Large intestine (tissue), 3 donors: ENCODE data around the gene POMP. TPM values are rescaled to one million over a fixed set of nuclear protein-coding genes. Genes with fewer than 3 reads are reported as not detected.

Source experiments
- DNase-seq, 2 donors: peaks; one replicate each; pipeline versions ENCODE4 v3.0.0 to v3.0.0-alpha.2; 2013
- H3K27ac ChIP-seq: one replicate; pipeline ENCODE4 v1.5.1; 2013; ENCODE audit warnings: low read length
- H3K27me3 ChIP-seq: 2 replicates; pipeline ENCODE4 v1.6.1; 2013; ENCODE audit warnings: low read length; ENCODE audit not compliant: control insufficient read depth, insufficient read depth
- H3K36me3 ChIP-seq: 2 replicates; pipeline ENCODE4 v1.6.1; 2013; ENCODE audit warnings: low read length; ENCODE audit not compliant: control insufficient read depth, insufficient read depth
- H3K4me1 ChIP-seq: one replicate; pipeline ENCODE4 v1.6.1; 2013; ENCODE audit warnings: low read length; ENCODE audit not compliant: control insufficient read depth, insufficient read depth
- H3K4me3 ChIP-seq: one replicate; pipeline ENCODE4 v1.5.1; 2013; ENCODE audit warnings: low read length
- H3K9me3 ChIP-seq: one replicate; pipeline ENCODE4 v1.6.1; 2013; ENCODE audit warnings: mild to moderate bottlenecking, low read depth, low read length, moderate library complexity; ENCODE audit not compliant: control insufficient read depth
- WGBS: methylation state at CpG from one replicate; pipeline ENCODE4 v1.1.5; 2013; ENCODE audit warnings: low lambda C conversion rate; ENCODE audit not compliant: insufficient coverage; 5-methylcytosine and 5-hydroxymethylcytosine counted together
- polyA plus RNA-seq: library from polyadenylated mRNA; unstranded; fragments of 120-200 nt; gene quantifications from one replicate; pipeline ENCODE4 v1.2.1, GENCODE V29; 2013

POMP gene
- polyA plus RNA-seq, 1 donor, result 86.7 TPM

GRCh38 chr13:28620011-28620830, 38.7 kb upstream of the POMP start:
- Histone ChIP-seq H3K27ac (no peak overlapping the region), H3K36me3 (no peaks in the 10 kb centered on the region), H3K4me3 (no peak overlapping the region), H3K9me3 (no peaks in the 10 kb centered on the region), H3K27me3 (no peaks in the 10 kb centered on the region), H3K4me1 (no peaks in the 10 kb centered on the region)
- no peak for DNase-seq
- WGBS, result 100% methylated on average over 1 of the region's 8 CpGs

- Histone ChIP-seq H3K27me3 (no peaks in the 10 kb centered on the region), H3K4me3 (no peak overlapping the region), H3K36me3 (no peaks in the 10 kb centered on the region), H3K4me1 (no peaks in the 10 kb centered on the region), H3K27ac (no peak overlapping the region), H3K9me3 (no peaks in the 10 kb centered on the region)
- no peak for DNase-seq
- 76% methylated on average over 2 of the region's 5 CpGs for WGBS
Observed at GRCh38 chr13:28621449-28621848, 37.5 kb upstream of the POMP start.

GRCh38 chr13:28622286-28622685, 36.6 kb upstream of the POMP start:
- Histone ChIP-seq H3K27ac (no peak overlapping the region), H3K27me3 (no peaks in the 10 kb centered on the region), H3K4me3 (no peak overlapping the region), H3K36me3 (no peaks in the 10 kb centered on the region), H3K4me1 (no peaks in the 10 kb centered on the region), H3K9me3 (no peaks in the 10 kb centered on the region)
- 81% methylated on average over 5 of the region's 8 CpGs for WGBS
- no peak for DNase-seq

- WGBS, result 70% methylated on average over 4 of the region's 15 CpGs
- no peaks in the 10 kb centered on the region for H3K4me1 ChIP-seq
Observed at GRCh38 chr13:28623782-28624706, 34.9 kb upstream of the POMP start.

DNA sequence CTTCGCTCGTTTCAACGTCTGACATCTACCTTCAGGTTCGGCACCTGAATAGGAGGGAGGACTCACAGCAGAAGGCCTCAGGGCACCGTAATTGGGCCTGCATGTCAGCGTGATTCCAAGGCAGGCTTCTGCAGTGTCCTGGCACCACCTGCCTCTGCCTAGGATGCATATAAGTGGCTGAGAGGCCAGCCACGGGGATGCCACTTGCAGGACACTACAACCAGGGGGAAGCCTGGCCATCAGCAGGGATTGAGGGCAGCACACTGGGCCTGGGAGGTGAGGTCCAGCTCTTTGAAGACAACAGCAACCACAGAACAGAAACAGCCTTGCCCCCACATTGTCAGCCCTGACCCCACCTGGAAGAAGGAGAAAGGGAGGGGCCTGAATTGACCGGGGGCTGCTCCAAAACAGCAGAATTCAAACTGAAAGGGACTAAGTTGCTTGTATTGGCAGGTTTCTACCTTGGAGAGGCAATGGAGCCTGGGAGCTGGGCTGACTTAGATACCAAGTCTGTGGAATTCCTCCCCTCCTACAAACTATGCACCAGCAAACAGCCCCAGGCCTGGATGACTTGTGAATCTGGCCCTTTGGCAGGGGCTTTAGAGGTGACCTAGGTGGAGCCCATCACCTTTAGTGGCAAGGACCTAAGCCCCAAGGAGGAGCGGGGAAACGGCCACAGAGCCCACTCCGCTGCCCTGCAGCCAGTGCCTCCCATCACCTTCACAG, 34.1 kb upstream of the POMP start:
- Histone ChIP-seq H3K9me3 (no peaks in the 10 kb centered on the region), H3K36me3 (no peaks in the 10 kb centered on the region), H3K4me1 (no peaks in the 10 kb centered on the region), H3K27ac (no peak overlapping the region), H3K4me3 (no peak overlapping the region), H3K27me3 (no peaks in the 10 kb centered on the region)
- DNase-seq, result no peak
- 60% methylated on average over 1 of the region's 11 CpGs for WGBS

More at GRCh38 chr13:28623782-28624706, 34.9 kb upstream of the POMP start:
- H3K36me3 ChIP-seq, result no peaks in the 10 kb centered on the region
- no peaks in the 10 kb centered on the region for H3K9me3 ChIP-seq
- no peak overlapping the region for H3K4me3 ChIP-seq
- DNase-seq, result no peak
- no peaks in the 10 kb centered on the region for H3K27me3 ChIP-seq
- no peak overlapping the region for H3K27ac ChIP-seq

GRCh38 chr13:28626266-28626665, 32.7 kb upstream of the POMP start:
- H3K9me3 ChIP-seq, result no peaks in the 10 kb centered on the region
- no peaks in the 10 kb centered on the region for H3K4me1 ChIP-seq
- H3K27me3 ChIP-seq, result no peaks in the 10 kb centered on the region
- no peaks in the 10 kb centered on the region for H3K36me3 ChIP-seq
- no peak overlapping the region for H3K27ac ChIP-seq
- no CpG with 5 or more reads among the region's 5 CpGs for WGBS
- no peak for DNase-seq
- H3K4me3 ChIP-seq, result no peak overlapping the region

DNA sequence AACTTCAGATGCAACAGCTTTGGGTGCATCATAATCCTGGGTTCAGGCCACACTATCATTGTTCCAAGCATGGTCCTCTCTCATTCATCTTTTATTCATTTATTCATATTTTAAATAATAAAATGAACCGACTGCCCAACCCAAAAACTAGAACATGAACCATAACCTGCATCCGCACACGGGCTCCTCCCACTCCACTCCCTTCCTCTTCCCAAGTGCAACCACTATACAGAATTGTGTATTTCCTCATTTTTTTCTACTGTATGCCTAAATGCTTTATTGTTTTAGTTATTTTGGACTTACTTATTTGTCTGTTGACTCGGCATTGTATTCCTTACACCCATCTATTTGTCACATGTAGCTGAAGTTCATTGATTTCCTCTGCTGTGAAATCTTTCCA, 30.7 kb upstream of the POMP start:
- Histone ChIP-seq H3K27me3 (no peaks in the 10 kb centered on the region), H3K36me3 (no peaks in the 10 kb centered on the region), H3K4me3 (no peak overlapping the region), H3K4me1 (no peaks in the 10 kb centered on the region), H3K27ac (no peak overlapping the region), H3K9me3 (no peaks in the 10 kb centered on the region)
- 90% methylated on average over 4 of the region's 4 CpGs for WGBS
- no peak for DNase-seq

DNA sequence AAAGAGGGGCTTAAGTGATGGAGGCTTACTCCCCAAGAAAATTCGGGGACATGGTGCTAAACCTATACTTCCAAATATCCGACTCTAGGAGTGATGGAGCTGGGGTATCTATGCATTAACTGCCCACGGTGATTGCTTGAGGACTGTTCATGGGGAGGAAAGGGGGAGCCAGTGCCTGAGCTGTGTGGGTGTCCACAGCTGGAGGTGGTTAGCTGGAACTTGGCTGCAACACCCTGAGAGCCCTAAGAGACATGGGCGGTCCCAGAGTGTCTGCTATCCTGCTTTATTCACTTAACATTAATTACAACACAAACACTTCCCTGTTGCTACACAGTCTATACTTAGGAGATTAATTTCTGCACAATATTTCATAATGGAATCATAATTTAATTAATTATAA, 28.1 kb upstream of the POMP start:
- Histone ChIP-seq H3K4me1 (no peaks in the 10 kb centered on the region), H3K27me3 (no peaks in the 10 kb centered on the region), H3K27ac (no peak overlapping the region), H3K36me3 (no peaks in the 10 kb centered on the region), H3K9me3 (no peaks in the 10 kb centered on the region), H3K4me3 (no peak overlapping the region)
- DNase-seq, result no peak
- 100% methylated on average over 1 of the region's 4 CpGs for WGBS

DNA sequence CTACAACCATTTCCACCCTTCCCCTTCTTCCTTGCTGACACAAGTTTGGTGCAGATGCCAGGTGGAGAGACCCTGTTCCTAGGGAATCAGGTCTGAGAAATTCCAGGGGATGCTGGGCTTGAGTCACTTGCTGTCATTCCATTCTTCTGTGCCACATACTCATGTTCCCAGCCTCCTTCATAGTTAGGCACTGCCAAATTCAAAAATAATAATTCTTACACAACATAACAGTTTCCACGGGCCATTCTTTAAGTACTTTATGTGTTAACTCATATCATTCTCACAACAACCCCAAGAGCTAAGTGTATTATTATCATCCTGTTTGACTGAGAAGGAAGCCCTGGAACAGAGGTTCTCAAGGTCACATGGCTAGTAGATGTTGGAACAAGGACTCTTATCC, 27.1 kb upstream of the POMP start:
- Histone ChIP-seq H3K4me1 (no peaks in the 10 kb centered on the region), H3K4me3 (no peak overlapping the region), H3K27me3 (no peaks in the 10 kb centered on the region), H3K36me3 (no peaks in the 10 kb centered on the region), H3K27ac (no peak overlapping the region), H3K9me3 (no peaks in the 10 kb centered on the region)
- no CpG with 5 or more reads among the region's 1 CpG for WGBS
- DNase-seq, result no peak

DNA sequence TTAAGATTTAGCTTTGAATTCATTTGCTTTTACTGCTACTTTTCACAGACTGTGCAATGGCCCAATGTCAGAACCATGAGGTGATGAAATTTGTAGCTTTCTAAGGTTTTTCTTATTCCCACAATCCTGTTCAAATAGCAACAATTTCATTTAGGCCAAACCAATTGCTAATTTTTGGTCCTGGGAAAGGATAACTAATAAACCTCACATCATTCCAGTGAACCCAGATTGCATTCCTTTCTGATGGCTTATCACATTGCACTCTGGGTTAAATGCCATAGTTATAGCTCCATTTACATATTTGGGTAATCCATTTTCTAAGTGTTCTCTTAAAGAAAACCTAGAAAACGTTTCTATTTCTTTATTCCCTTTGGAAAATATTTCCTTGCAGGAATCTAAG, 22.9 kb upstream of the POMP start:
- Histone ChIP-seq H3K27me3 (no peaks in the 10 kb centered on the region), H3K4me1 (no peaks in the 10 kb centered on the region), H3K9me3 (no peaks in the 10 kb centered on the region), H3K27ac (no peak overlapping the region), H3K36me3 (no peaks in the 10 kb centered on the region), H3K4me3 (no peak overlapping the region)
- WGBS, result 0% methylated on average over 1 of the region's 1 CpG
- no peak for DNase-seq
